Endothelial cell of umbilical vein (primary cell): Measurements from ENCODE around the gene KCNQ2. TPM values are rescaled to one million over a fixed set of nuclear protein-coding genes. Genes with fewer than 3 reads are reported as not detected.

ENCODE experiments used
- BruUV-seq: library from RNA; stranded (reverse); fragments of 400-500 nt; replicated peaks from 2 replicates; lab custom pipeline; 2021; lab: Mats Ljungman, UMichigan
- CTCF ChIA-PET: fragments of 300-600, 350-600 bp; sonication (Branson Sonifier 250); formaldehyde crosslinking; loops from one replicate; lab custom pipeline; 2021; ENCODE audit warnings: antibody characterized with exemption, inconsistent platforms; lab: Charles Lee
- POLR2A ChIA-PET: fragments of 300-600, 350-600 bp; sonication (Branson Sonifier 250); formaldehyde crosslinking; loops from one replicate; lab custom pipeline; 2021; ENCODE audit warnings: antibody characterized with exemption, inconsistent platforms; lab: Charles Lee
- DNase-seq: peaks from one replicate; pipeline ENCODE4 v3.0.0-alpha.2; 2011; ENCODE audit warnings: low read depth, low spot score
- FAIRE-seq: peaks from 2 replicates; lab custom pipeline; 2011; peaks lifted over from hg19 to GRCh38; lab: Jason Lieb, UNC
- H2AFZ ChIP-seq: 2 replicates; pipeline ENCODE4 v1.6.0; 2012; ENCODE audit warnings: low read depth, low read length, control low read depth, inconsistent platforms
- H3K27ac ChIP-seq: 2 replicates; pipeline ENCODE4 v1.5.1; 2011; ENCODE audit warnings: low read depth, mild to moderate bottlenecking, control low read depth, low read length, moderate library complexity; ENCODE audit not compliant: insufficient read depth
- H3K27me3 ChIP-seq, 2 experiments: 2 replicates each; pipeline versions ENCODE4 v1.6.0 to v1.6.1; 2011; ENCODE audit warnings: low read length in 2 of 2, mixed read lengths in 1 of 2; ENCODE audit not compliant: control insufficient read depth in 2 of 2, insufficient read depth in 2 of 2
- H3K36me3 ChIP-seq, 2 experiments: 2 replicates in 1 of 2; 3 replicates in 1 of 2; pipeline ENCODE4 v1.5.1; 2011; ENCODE audit warnings: low read length in 2 of 2, mild to moderate bottlenecking in 1 of 2, moderate library complexity in 1 of 2; ENCODE audit not compliant: control insufficient read depth in 2 of 2, insufficient read depth in 2 of 2; ENCODE audit errors: extremely low read depth in 1 of 2
- H3K4me1 ChIP-seq: 3 replicates; pipeline ENCODE4 v1.5.1; 2011; ENCODE audit warnings: mild to moderate bottlenecking, low read length; ENCODE audit not compliant: control insufficient read depth, insufficient read depth; ENCODE audit errors: extremely low read depth
- H3K4me2 ChIP-seq: 2 replicates; pipeline ENCODE4 v1.6.1; 2011; ENCODE audit warnings: low read length, control low read depth, mixed read lengths; ENCODE audit not compliant: insufficient read depth
- H3K4me3 ChIP-seq, 3 experiments: fragments of 200-600 bp in 1 of 3; sonication (generic), shearing (Covaris generic) in 1 of 3; replicated peaks in 1 of 3; 2 replicates each; pipeline ENCODE4 v1.5.1; 2011 to 2016; ENCODE audit warnings: control low read depth in 3 of 3, low read length in 3 of 3, mild to moderate bottlenecking in 2 of 3, inconsistent platforms in 1 of 3, low read depth in 1 of 3, moderate library complexity in 1 of 3; ENCODE audit not compliant: insufficient read depth in 1 of 3
- H3K79me2 ChIP-seq: 2 replicates; pipeline ENCODE4 v1.6.0; 2012; ENCODE audit warnings: low read length, inconsistent platforms; ENCODE audit not compliant: control insufficient read depth, insufficient read depth
- H3K9ac ChIP-seq: replicated peaks from 2 replicates; pipeline ENCODE3; 2011; ENCODE audit warnings: low read length, control low read depth; ENCODE audit not compliant: insufficient read depth; ENCODE audit errors: extremely low read depth
- H3K9me1 ChIP-seq: replicated peaks from 3 replicates; pipeline ENCODE4 v1.6.0; 2011; ENCODE audit warnings: mild to moderate bottlenecking, low read length; ENCODE audit not compliant: control insufficient read depth, insufficient read depth; ENCODE audit errors: extremely low read depth
- H3K9me3 ChIP-seq: replicated peaks from 2 replicates; pipeline ENCODE4 v1.5.1; 2012; ENCODE audit warnings: low read length, inconsistent platforms; ENCODE audit not compliant: control insufficient read depth, insufficient read depth
- H4K20me1 ChIP-seq: replicated peaks from 2 replicates; pipeline ENCODE3; 2011; ENCODE audit warnings: mild to moderate bottlenecking, low read length; ENCODE audit not compliant: control insufficient read depth, insufficient read depth; ENCODE audit errors: extremely low read depth
- CTCF ChIP-seq, 2 donors: IDR thresholded peaks; 1 replicate in 1 of 2; 2 replicates in 1 of 2; pipeline ENCODE4 v1.5.1; 2011; ENCODE audit warnings: low read length in 2 of 2, mild to moderate bottlenecking in 2 of 2, moderate library complexity in 2 of 2, control low read depth in 1 of 2, inconsistent platforms in 1 of 2, low read depth in 1 of 2; ENCODE audit not compliant: insufficient read depth in 1 of 2; ENCODE audit errors: extremely low read depth in 1 of 2
- EZH2 ChIP-seq: IDR thresholded peaks from 2 replicates; pipeline ENCODE4 v1.6.1; 2012; ENCODE audit warnings: borderline replicate concordance, low read depth, mild to moderate bottlenecking, moderate library complexity, low read length, inconsistent platforms; ENCODE audit not compliant: severe bottlenecking
- FOS ChIP-seq: IDR thresholded peaks from 2 replicates; pipeline ENCODE4 v1.6.1; 2011; ENCODE audit warnings: mild to moderate bottlenecking, low read length, moderate library complexity, borderline replicate concordance; ENCODE audit not compliant: insufficient read depth
- GATA2 ChIP-seq: IDR thresholded peaks from 2 replicates; pipeline ENCODE4 v1.7.0; 2011; ENCODE audit warnings: low read depth, mild to moderate bottlenecking, moderate library complexity, mixed read lengths, low read length; ENCODE audit not compliant: insufficient read length, insufficient read depth
- JUN ChIP-seq: IDR thresholded peaks from 2 replicates; pipeline ENCODE4 v1.6.1; 2011; ENCODE audit warnings: borderline replicate concordance, low read depth; ENCODE audit not compliant: insufficient read length, insufficient read depth
- MAX ChIP-seq: IDR thresholded peaks from 2 replicates; pipeline ENCODE4 v1.6.1; 2011; ENCODE audit not compliant: insufficient read depth, insufficient read length
- MYC ChIP-seq: IDR thresholded peaks from one replicate; pipeline ENCODE4 v1.6.1; 2011; ENCODE audit warnings: mild to moderate bottlenecking, low read depth, low read length
- POLR2A ChIP-seq: IDR thresholded peaks from 2 replicates; pipeline ENCODE4 v1.6.1; 2012; ENCODE audit warnings: low read depth, mild to moderate bottlenecking, control low read depth, low read length
- POLR2AphosphoS5 ChIP-seq: IDR thresholded peaks from 2 replicates; pipeline ENCODE4 v1.6.1; 2012; ENCODE audit warnings: low read depth, mild to moderate bottlenecking, control low read depth, low read length, moderate library complexity; ENCODE audit not compliant: insufficient read depth
- dilution Hi-C: fragments of 300-500 bp; cut with MboI; formaldehyde crosslinking; loops from one replicate; pipeline ENCODE4 v1.15.0; 2019; ENCODE audit warnings: low sequenced_read_pairs; ENCODE audit not compliant: extremely low pct_ligation_motif_present
- intact Hi-C: fragments of 100-400 bp; cut with micrococcal nuclease; formaldehyde crosslinking; loops from one replicate; pipeline ENCODE4 v1.10.0; 2022
- polyA plus RNA-seq, 4 experiments: library from polyadenylated mRNA; depleted of rRNA in 3 of 4; stranded (reverse) in 3 of 4; unstranded in 1 of 4; fragments of >200 nt; gene quantifications; 2 replicates each; pipeline versions ENCODE4 v1.2.1 to v1.2.3, GENCODE V29; 2011 to 2012; ENCODE audit warnings: missing spikeins in 1 of 4
- total RNA-seq: library from RNA; stranded (reverse); gene quantifications from 2 replicates; pipeline ENCODE4 v1.2.3, GENCODE V29; 2021

The KCNQ2 gene
- total and polyA plus RNA-seq, 2 donors (not counting 3 experiments of a cell fraction or from before 2014, with no cell fraction given), result not detected

GRCh38 chr20:63417738-63418120 lies 54.7 kb downstream of the KCNQ2 start:
- H3K27ac ChIP-seq, result no peak overlapping the region
- H3K27me3 ChIP-seq, result no peaks in the 10 kb centered on the region
- no peaks in the 10 kb centered on the region for H3K79me2 ChIP-seq
- no peaks in the 10 kb centered on the region for H3K4me1 ChIP-seq
- no peaks in the 10 kb centered on the region for H3K36me3 ChIP-seq
- DNase-seq (no peak), FAIRE-seq (no peak)
- no peak overlapping the region for H3K4me3 ChIP-seq
- no peaks in the 10 kb centered on the region for H4K20me1 ChIP-seq
- TF ChIP-seq MYC (no peak), EZH2 (no peak), GATA2 (no peak), FOS (no peak), JUN (no peak), POLR2AphosphoS5 (no peak), POLR2A (no peak), MAX (no peak), CTCF (IDR thresholded peaks at IDR 0.05; ENCODE audit: extremely low read depth in 1 of 2, insufficient read depth in 1 of 2, low read depth in 1 of 2, low read length in 2 of 2) (no peak)
- ChIA-PET POLR2A (no interaction called here), CTCF (no interaction called here)
- intact Hi-C loops, result no loop called here
- H3K9ac ChIP-seq, result no peak overlapping the region
- no peak overlapping the region for H2AFZ ChIP-seq
- BruUV-seq, result no TSS peak
- H3K9me1 ChIP-seq, result no peaks in the 10 kb centered on the region
- no peaks in the 10 kb centered on the region for H3K9me3 ChIP-seq
- dilution Hi-C loops, result no loop called here
- H3K4me2 ChIP-seq, result no peak overlapping the region
